Activated CD4-positive, CD25-positive, alpha-beta regulatory T cell treated with anti-CD3 and anti-CD28 coated beads, Interleukin-2, amount 50 U/mL, for 16 hours (primary cell): Measurements from ENCODE around the gene MGAT1.

ENCODE experiments used
- DNase-seq: peaks from one replicate; pipeline ENCODE4 v3.0.0-alpha.2; 2020; ENCODE audit warnings: low read depth, low spot score

Gene MGAT1

DNA sequence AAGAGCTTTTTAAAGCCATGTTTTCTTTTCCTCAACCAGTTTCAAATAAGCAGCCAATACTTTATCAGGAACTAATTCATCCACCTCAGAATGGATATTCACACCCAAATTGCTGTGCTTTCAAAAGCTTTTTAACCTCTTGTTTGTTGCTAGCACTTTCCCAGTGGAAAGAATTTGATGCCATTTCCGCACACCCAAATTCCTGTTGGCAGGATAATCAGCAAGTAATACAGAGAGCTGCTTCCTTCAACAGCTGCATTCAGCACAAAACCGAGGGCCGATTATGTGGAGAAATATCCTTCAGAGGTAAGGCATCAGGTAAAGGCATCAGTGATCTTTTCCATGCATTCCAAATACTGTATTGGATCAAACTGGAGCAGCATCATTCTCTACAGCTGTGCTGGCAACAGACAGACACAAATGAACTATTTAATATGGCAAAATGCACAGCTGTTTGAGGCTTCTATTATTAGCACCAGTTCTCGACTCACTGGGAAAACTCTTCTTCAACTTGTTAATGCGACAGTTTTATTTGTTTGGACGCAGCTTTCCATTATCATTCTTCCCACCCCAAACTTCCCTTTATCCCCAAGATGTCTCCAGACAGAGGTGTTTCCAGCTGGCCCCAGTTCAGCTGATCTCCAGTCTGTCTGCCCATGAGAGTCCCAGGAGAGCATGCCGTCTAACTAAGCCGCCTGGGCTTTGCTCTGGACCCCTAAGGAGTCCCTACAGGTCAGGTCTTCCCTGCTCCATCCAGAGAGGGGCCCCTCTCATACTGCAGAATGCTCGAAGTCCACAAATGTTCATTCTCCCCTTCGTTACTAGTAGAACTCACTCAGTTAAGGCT lies 22.2 kb upstream of the MGAT1 start:
- no peak for DNase-seq

DNA sequence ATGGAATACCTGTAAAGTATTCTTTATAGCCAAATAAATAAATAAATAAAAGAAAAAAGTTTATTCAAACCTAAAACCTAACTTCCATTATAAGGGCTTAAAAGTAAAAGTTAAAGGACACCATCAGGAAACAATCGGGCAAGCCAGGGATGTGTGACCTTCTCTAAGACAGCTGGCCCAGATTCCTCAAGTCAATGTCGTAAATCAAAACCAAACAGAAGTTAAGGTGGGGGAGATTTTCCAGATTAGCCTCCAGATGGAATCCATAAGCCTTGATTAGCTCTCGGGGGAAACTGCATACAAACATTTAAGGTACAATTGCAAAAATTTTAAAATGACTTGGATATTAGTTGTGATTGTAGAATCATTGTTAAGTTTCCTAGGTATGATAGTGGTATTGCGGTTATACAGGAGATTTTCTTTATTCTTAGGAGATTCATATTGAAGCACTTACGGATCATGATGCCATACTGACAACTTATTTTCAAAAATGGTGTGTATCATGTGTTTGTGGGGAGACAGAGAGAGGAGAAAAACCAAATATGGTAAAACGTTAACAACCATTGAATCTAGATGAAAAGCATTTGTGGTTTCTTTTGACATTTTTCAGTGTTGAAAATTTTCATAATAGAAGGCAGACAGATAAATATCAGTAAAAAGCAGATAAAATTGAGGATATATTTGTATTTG lies 21.5 kb upstream of the MGAT1 start:
- DNase-seq = no peak

DNA sequence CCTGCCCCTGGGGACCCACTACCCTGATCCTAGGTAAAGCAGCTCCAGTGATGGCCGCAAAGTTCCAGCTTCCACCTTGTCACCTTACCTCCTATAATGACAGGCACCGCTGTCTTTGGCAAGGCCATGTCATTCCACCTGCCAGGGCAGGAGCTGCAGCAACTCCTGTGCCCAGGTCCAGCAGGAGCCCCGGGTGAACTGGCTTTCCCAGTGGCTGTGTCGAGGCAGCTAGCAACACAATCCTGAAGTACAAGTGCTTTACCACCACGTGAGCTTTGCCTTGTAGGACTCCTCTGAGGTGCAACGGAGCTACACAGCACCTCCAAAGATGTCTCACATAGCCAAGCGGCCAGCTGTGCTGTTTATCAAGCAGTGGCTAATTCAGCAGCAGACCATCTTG lies 20.7 kb upstream of the MGAT1 start:
- no peak for DNase-seq

DNA sequence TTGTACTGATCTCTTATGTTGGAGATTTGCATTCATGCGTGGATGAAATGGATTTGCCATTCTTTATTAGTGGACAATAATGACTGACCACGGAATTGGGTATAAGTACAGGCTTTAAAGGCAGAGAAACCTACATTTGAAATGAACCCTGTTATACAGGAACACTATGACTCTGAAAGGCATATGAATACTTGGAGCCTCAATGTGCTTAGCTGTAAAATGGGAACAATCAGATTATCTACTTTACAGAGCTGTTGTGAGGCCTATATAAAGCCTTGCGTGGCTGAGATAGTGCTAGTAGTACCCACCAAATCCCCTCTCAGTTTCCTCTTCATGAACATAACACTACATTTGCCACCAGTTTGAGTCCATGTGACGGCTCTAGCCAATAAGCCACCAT lies 18.9 kb upstream of the MGAT1 start:
- no peak for DNase-seq

DNA sequence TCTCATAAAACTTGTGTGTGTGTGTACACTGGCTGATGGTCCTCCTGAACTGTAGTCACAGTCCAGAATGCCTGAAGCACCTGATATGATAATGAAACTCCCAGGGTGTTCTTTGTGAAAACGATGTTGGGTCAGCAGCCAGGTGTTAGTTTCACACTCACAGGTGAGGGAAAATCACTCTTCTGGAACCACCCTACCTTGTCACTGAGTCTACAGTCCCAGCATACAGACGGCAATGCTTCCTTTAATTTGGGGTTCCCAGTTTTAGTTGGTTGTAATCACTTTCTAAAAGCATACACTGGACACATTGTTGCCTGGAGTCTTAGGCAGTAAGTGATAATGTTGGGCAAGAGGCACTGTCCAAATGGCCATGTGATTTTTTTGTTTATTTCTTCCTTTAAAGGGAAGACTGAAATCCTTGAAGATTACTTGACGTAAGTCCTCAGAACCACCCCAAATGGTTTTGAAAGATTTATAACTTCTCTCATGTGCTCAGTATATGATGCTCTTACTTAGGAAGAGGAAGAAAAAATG lies 18.2 kb upstream of the MGAT1 start:
- DNase-seq = no peak

DNA sequence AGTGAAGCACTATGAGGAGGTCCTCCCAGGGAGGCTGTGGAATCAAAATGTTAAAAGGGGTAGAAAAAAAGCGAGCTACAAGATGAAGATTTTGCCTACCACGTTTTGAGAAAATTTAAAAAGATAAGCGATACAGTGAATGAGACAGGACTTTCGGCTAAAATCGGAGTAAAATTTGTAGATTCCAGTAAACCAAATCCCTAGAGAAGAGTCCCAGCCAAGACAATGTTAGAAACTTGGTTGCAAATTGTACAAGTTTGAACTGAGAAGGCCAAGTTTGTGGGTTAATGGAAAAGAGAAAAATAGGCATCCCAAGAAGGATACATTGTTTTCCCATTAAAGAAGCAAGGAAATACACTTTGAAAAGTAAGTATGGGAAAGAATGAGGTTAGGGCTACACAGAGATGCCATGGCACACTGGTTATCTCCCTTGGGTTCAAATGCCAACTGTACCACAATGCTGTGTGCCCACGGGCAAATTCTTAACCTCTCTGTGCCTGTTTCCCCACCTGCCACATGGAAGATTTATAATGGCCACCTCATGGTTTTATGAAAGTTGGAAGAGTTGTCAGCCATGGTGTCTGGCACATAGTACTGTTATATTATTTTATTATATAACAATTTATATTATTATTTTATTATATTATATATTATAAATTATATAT lies 16.2 kb upstream of the MGAT1 start:
- DNase-seq = no peak

DNA sequence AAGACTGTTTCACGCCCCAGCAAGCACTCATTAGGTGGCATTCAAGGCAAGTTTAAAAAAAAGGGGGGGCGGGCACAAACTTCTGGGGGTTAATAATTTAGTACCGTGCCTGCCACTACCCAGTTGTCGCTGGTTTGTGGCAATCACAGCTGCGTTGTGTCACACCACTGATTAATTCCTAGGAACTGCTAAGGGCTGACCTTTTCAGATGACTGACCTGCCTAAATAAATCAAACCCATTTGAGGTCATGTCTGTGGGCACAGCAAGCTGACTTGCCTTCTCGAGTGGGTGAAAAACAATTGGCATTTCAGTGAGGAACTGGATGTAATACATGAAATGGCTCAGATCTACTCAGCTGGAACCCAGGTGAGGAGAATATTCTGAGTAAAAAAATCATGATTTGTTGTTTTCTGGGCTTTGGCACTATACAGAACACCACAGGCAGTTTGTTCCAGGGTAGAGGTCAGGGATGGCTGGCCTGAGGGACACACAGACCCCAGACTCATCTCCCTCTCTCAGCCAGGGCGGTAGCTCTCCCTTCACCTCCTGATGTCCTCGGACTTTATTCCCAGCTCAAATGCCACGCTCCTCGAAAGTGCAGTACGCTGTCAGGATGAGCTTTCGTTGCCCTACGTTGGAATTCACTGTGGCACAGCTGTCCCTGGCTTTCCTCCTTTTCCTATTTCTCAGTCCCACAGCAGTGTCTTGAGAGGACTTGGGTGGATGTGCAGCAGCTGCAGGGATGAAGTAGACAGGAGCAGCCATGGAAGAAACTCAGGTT lies 15.5 kb upstream of the MGAT1 start:
- DNase-seq = no peak

DNA sequence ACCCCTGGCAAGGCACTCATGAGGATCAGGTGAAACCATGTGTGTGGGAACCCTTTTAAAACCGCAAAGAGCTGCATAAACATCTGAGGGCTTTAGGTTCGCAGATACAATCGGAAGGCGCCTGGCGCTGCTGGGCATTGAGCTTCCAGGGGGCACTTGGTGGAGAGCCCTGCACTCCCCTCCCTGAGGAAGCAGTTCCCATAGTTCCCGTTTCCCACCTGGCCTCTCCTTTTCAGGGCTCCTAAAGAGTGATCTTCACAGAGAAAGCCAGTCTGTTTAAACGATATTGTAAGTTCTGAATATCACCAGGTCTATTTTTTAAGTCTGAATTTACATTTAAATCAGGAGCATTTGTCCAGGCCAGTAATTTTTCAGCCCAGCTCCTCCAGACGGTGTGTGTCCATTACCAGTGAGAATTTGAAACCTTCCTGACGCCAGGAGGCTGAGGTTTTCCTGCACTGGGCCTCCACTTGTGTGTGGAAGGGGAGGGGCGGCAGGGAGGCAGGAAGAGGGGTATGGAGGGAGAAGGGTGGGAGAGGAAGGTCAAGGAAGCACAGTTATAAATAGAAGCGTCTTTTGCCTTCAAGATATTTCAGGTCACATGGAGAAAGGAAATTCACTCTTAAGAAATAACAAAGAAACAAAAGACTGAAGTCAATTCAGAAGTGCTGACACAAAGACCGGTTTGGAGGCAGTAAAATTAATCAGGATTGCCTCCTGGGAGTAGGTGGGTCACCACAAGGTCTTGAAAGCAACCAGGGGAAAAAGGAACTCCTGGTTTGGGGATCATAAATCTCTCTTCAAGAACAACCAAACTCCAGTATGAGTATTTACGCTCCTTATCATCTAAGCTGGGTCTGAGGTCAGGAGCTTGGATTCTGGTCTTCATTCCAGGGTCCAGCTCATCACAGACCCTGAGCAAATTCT lies 14.3 kb upstream of the MGAT1 start:
- no peak for DNase-seq

DNA sequence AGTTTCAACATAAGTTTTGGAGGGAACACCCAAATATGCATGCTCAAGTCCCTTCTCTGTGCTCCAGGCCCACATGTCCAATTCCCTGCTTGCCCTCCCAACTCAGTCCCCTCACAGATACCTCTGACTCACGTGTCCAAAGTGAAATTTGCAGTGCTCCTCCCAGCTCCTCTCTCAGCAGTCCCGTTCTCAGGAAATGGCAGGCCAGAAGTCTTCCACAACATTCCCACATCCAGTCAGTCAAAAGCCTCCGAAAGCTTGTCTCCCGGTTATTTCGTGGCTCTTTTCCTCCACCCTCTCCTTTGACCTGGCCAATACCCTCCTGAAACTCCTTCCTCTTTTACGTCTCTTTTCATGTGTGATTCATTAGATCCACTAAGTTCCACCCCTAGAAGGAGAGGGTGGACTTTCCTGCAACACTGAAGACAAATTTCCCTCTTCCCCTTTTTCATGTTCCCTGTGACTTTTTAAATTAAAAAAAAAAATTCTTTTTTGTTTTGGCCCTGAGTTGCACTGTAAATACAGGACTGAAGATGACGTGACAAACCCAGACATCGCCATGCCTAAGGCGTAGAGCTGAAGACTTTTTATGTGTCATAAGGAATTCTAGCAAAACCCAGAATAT lies 12.8 kb upstream of the MGAT1 start:
- no peak for DNase-seq

DNA sequence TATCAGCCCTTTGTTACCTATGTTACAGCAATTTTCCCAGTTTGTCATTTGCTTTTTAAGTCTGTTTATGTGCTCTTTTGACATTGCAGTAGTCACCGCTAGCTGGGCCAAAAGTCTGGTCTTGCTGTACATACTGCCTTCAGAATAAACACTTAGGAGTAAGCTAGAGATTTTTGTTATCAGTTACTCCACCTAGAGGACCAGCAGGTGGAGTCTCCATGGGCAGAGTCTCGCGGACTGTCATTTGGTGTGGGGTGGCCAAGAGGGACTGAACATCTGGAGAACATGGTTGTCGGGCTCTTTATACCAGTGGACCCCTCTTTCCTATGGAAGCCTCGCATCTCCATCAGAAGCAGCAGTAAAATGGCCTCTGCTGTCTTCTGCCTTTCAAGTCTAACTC lies 10.8 kb upstream of the MGAT1 start:
- no peak for DNase-seq

DNA sequence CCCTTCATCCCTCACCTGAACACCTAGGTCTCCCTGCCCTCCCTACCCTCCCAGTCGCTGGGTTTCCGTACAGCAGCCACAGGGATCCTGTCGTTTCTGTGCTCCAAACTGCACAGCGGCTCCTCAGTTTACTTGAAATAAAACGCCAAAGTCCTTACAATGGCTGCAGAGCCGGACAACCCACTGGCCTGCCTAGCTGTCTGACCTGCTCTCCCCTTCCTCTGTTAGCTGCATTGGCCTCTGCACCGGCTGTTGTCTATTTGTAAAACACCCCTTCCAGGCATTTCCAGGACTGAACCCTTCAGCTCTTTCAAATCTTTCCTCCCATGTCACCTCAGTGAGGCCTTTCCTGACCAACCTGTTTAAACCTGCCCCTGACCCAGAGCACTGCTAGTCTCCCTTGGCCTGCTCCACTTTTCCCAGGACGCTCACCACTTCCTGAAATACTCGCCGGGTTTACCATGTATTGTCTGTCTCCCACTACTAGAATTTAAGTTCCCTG lies 9.1 kb upstream of the MGAT1 start:
- no peak for DNase-seq

DNA sequence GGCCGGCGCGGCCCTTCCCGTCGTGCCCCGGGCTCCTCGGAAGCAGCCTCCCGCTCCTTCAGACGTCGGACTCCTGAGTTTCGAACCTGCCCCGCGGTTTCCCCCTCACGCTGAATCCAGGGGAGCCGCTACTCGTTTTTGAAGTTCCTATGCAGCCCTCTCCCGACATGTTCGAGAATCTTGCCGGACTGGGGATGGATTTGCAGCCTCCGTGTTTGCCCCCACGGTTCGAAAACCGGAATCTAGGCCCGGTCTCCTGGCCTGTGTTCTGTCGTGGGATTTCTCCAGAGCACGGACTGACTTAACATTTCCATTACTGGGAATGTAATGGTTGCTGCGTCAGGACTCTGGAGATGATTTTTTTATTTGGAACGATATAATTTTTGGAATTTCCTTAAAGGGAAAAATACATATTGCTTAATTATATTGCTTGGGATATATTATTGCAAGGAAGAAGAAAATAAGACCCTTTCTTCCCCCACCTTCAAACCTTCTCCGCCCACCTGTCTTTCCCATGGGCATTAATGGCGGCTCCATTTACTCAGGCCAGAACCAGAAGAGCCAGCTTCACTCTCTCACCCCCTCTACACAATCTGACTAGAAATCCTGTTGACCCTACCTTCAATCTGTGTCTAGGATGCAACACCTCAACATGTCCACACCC lies 8.5 kb upstream of the MGAT1 start:
- DNase-seq = no peak

DNA sequence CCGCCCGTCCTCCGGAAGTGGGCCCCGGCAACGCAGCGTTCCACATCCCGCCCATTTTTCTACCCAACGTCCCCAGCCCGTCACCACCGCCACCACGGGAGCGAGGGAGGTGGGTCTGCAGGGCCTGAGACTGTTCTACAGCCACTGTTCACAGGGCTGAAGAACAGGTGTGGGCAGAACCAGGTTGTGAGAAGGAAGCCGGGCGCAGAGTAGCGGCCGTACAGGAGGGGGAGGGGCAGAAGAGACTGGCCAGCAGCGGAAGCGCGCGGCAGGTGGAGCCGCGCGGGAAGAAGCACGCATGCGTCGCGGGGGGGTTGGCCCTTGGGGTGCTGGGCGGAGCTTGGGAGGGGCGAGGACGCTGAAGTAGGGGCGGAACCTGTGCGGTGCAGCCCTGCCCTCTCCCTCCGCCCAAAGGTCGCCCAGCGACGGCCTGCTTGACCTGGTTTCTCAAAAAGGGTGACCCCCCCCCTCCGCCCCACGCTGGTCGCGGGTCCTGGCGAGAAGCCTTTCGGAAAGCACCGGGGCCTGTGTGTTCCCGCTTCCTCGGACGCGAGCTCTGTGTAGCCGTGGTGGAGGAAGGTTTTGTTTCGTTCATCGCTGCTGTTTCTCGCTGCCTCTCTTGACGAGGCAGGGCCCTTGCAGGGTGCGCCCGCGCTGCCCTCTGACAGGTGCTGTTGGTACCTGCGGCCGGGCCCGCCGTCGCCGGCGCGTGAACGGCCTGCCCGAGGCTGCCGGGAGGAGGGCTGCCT lies 7.8 kb upstream of the MGAT1 start:
- DNase-seq = peak; percentile 93

DNA sequence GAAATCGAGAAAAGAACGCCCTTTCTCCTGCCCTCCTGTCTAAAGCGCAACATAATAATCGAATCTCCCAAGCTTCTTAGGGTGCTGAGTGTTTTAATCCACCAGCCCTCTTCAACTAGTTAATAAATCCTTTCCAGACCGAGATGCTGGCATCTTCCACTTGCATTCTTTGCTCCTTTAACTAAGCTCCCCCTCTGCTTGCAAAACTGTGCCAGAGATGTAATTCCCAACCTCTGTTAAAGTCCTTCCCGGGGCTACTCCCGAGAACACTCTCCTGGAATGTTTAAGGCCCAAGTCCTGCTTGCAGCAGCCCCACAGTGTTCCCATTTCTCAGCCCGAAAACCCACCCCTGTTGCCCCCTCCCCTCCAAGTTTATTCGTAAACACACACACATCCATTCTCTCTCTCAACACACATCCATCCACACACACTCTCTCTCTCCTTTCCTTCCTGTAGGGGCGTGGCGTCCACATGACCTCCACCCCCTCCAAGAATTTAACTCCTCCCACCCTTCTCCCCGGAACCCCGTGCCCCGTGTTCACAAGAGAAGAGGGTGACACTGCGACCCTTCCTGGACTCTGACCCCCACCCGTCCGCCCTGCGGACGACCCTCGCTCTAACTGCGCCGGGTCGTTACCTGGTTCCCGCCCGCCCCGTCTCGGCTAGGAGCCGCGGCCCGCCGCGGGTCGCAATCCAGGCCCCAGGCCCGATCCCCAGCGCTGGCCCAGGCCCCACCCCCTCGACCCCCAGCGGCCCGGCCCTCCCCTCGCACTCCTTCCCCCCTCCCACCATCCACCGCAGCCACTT lies 7.0 kb upstream of the MGAT1 start:
- DNase-seq = peak; percentile 80

DNA sequence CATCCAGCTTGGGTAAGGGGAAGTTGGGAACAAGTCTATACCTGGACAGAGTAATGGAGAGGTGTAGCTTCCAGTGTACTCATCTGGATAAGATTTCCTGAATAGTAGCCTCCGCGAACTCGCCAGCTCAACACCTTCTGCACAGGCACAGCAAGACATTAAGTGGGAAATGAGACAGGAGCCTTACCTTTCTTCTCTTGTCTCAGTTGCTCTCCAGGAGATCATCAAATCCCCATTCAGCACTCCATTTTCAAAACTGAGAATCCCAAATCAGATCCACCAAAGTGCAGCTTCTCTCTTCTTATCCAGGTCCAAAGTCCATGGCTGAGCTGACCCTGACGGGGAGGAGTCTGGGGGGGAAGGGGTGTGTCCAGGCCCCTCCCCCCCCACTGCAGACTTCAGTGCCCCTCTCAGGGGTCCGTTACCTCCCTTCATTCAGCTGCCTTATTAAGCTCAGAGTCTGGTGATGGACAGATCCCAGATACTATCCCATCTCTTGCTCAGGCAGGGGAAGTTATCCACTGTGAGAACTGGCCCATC lies 5.9 kb upstream of the MGAT1 start:
- DNase-seq = no peak

DNA sequence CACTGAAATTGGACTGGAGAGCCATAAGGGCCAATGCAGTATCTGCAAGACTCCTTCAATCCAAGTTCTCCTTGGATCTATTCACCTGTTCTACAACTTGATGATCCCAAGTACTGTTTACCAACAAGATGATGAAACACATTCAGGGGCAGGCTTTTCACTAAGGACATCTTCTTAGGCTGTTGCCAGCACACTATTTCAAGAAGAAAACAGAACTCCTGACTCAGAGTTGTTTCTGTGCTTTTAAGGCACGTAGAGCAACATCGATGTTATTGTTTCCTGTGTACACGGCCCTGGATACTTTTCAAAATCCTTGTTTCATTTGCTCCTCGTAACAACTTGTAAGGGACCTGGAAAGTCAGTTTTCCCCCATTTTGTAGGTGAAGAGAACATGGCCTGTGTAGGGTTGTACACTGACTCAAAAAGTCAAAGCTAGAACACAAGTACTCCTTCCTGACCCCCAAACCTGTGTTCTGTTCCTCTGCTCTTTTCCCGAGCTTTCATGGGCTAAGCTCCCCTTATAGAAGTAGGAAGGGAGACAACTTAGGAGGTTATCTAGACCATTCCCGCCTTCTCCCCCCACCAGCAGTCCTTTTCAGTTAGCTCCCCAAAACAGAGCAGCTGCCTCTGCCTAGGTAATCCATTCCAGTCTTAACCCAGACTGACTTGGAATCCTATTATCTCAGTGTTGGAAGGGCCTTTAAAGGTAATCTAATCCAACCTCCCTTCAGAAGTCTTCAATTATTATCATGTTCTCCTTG lies 5.2 kb upstream of the MGAT1 start:
- DNase-seq = no peak

DNA sequence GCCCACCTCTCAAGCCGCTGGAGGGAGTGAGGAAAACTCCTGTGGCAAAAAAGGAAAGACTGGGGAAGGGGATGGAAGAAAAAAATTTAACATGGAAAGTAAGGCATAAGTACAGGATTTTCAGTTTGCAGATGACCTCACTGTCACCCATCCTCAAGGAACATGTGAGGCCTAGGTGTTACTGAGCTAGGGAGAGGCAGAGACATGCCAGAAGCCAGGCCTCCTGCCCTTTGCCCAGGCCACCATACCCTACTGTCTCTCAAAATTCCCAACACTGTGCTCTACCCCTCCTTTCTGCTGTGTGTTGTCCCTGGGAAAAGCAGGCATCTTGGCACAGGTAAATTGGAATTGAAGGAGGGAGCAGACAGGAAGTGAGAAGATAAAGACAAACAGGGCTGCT lies 4.4 kb upstream of the MGAT1 start:
- DNase-seq = no peak
